HepG2 (cell line): ENCODE measurements around the gene MDP1. TPM values are rescaled to one million over a fixed set of nuclear protein-coding genes. Genes with fewer than 3 reads are reported as not detected.
A peak's percentile ranks its signal among the peaks of the same experiment; 100 is the strongest.

ENCODE experiments used
- ATAC-seq: fragments of 200-7000 bp; cut with Tn5 transposase; 3 replicates; pipeline ENCODE4 v1.9.1; 2020; ENCODE audit warnings: mild to moderate bottlenecking, moderate library complexity
- BruUV-seq: library from RNA; stranded (reverse); fragments of 400-500 nt; replicated peaks from 2 replicates; lab custom pipeline; 2021; lab: Mats Ljungman, UMichigan
- CTCF ChIA-PET: fragments of 300-600 bp; formaldehyde crosslinking; extraction: SDS; loops from one replicate; lab custom pipeline; 2021; ENCODE audit warnings: low total read pairs, inconsistent platforms, low intra/inter-chr PET ratio; lab: Yijun Ruan, JAX
- POLR2A ChIA-PET: fragments of 350-600 bp; sonication (Branson Sonifier 250); formaldehyde crosslinking; loops from one replicate; lab custom pipeline; 2020; ENCODE audit warnings: antibody characterized with exemption, inconsistent platforms; lab: Yijun Ruan, JAX
- DNase-seq: peaks from one replicate; pipeline ENCODE4 v3.0.0-alpha.2; 2015; ENCODE audit warnings: low spot score
- FAIRE-seq: peaks from 3 replicates; lab custom pipeline; 2011; peaks lifted over from hg19 to GRCh38; lab: Jason Lieb, UNC
- H2AFZ ChIP-seq: one replicate; pipeline ENCODE4 v1.6.1; 2011; ENCODE audit warnings: low read length, inconsistent platforms
- H3K27ac ChIP-seq: fragments of 300-600 bp; 3 replicates; pipeline ENCODE4 v1.8.0; 2011; ENCODE audit warnings: mixed run types, mild to moderate bottlenecking, mixed read lengths, low read length, inconsistent platforms; ENCODE audit not compliant: insufficient read depth; ENCODE audit errors: extremely low read length
- H3K27me3 ChIP-seq, 2 experiments: fragments of 200-600 bp in 1 of 2; 2 replicates in 1 of 2; 3 replicates in 1 of 2; pipeline versions ENCODE4 v1.6.0 to v1.8.0; 2011; ENCODE audit warnings: low read length in 2 of 2, mild to moderate bottlenecking in 2 of 2, moderate library complexity in 2 of 2, inconsistent platforms in 1 of 2; ENCODE audit not compliant: insufficient read depth in 2 of 2, control insufficient read depth in 1 of 2
- H3K36me3 ChIP-seq, 2 experiments: fragments of 200-600 bp in 1 of 2; replicated peaks in 1 of 2; 2 replicates in 1 of 2; 3 replicates in 1 of 2; pipeline versions ENCODE4 v1.5.1 to v1.8.0; 2011; ENCODE audit warnings: low read length in 2 of 2, inconsistent platforms in 1 of 2; ENCODE audit not compliant: insufficient read depth in 2 of 2, control insufficient read depth in 1 of 2
- H3K4me1 ChIP-seq: 2 replicates; pipeline ENCODE4 v1.5.1; 2012; ENCODE audit warnings: low read length, inconsistent platforms; ENCODE audit not compliant: insufficient read depth
- H3K4me2 ChIP-seq: 2 replicates; pipeline ENCODE4 v1.6.0; 2011; ENCODE audit warnings: low read depth, low read length, inconsistent platforms
- H3K4me3 ChIP-seq, 3 experiments: fragments of 200-600 bp in 1 of 3; sonication (generic), shearing (Covaris generic) in 1 of 3; replicated peaks in 1 of 3; 2 replicates each; pipeline ENCODE4 v1.5.1; 2011 to 2016; ENCODE audit warnings: low read length in 3 of 3, inconsistent platforms in 2 of 3, low read depth in 2 of 3, mild to moderate bottlenecking in 2 of 3, control low read depth in 1 of 3, mixed read lengths in 1 of 3; ENCODE audit not compliant: insufficient read depth in 1 of 3
- H3K79me2 ChIP-seq: one replicate; pipeline ENCODE4 v1.6.1; 2011; ENCODE audit warnings: low read length, inconsistent platforms; ENCODE audit not compliant: insufficient read depth
- H3K9ac ChIP-seq: 2 replicates; pipeline ENCODE4 v1.6.0; 2011; ENCODE audit warnings: mild to moderate bottlenecking, low read depth, low read length, inconsistent platforms; ENCODE audit not compliant: insufficient read depth
- H3K9me3 ChIP-seq: 2 replicates; pipeline ENCODE4 v1.5.1; 2012; ENCODE audit warnings: mild to moderate bottlenecking, low read length
- H4K20me1 ChIP-seq: 2 replicates; pipeline ENCODE4 v1.6.0; 2011; ENCODE audit warnings: inconsistent platforms, mild to moderate bottlenecking, low read length, moderate library complexity; ENCODE audit not compliant: insufficient read depth
- CCAR2 ChIP-seq: fragments of 200-400 bp; formaldehyde crosslinking; optimal IDR thresholded peaks from 2 replicates; pipeline ENCODE3; 2018; ENCODE audit warnings: low read depth, mild to moderate bottlenecking, low read length, moderate library complexity
- HBP1 ChIP-seq: IDR thresholded peaks from 2 replicates; pipeline ENCODE4 v1.6.1; 2016; ENCODE audit warnings: low read depth, control low read depth
- HMGXB3 ChIP-seq: sonication (generic); formaldehyde crosslinking; IDR thresholded peaks from 2 replicates; pipeline ENCODE4 v1.4.0; 2020; ENCODE audit warnings: missing genetic modification reagents, borderline replicate concordance
- HNF4A ChIP-seq: sonication (generic); formaldehyde crosslinking; IDR thresholded peaks from 2 replicates; pipeline ENCODE4 v1.4.0; 2020; ENCODE audit warnings: missing genetic modification reagents
- HNRNPL ChIP-seq: fragments of 200-400 bp; formaldehyde crosslinking; IDR thresholded peaks from 2 replicates; pipeline ENCODE4 v1.6.1; 2017; ENCODE audit warnings: mild to moderate bottlenecking, low read depth, low read length
- KMT2B ChIP-seq: IDR thresholded peaks from 2 replicates; pipeline ENCODE4 v1.6.1; 2016; ENCODE audit warnings: missing genetic modification reagents, missing compliant biosample characterization
- MIXL1 ChIP-seq: IDR thresholded peaks from 2 replicates; pipeline ENCODE4 v1.6.1; 2016
- MLX ChIP-seq: IDR thresholded peaks from 2 replicates; pipeline ENCODE4 v1.6.1; 2016
- NBN ChIP-seq: fragments of 450-650 bp; conservative IDR thresholded peaks from 2 replicates; pipeline ENCODE4 v1.6.1; 2017
- NR3C1 ChIP-seq: sonication (generic); formaldehyde crosslinking; IDR thresholded peaks from 2 replicates; pipeline ENCODE4 v1.4.0; 2020; ENCODE audit warnings: missing genetic modification reagents
- RAD21 ChIP-seq: fragments of 450-650 bp; formaldehyde crosslinking; IDR thresholded peaks from 2 replicates; pipeline ENCODE4 v1.5.0; 2020; ENCODE audit warnings: mild to moderate bottlenecking
- SP5 ChIP-seq: IDR thresholded peaks from 2 replicates; pipeline ENCODE4 v1.6.1; 2016; ENCODE audit warnings: low read depth, borderline replicate concordance
- STAG1 ChIP-seq: sonication (generic); formaldehyde crosslinking; IDR thresholded peaks from 2 replicates; pipeline ENCODE4 v1.4.0; 2020; ENCODE audit warnings: missing genetic modification reagents
- ZBTB37 ChIP-seq: sonication (generic); formaldehyde crosslinking; IDR thresholded peaks from 2 replicates; pipeline ENCODE4 v1.4.0; 2020; ENCODE audit warnings: mild to moderate bottlenecking, missing genetic modification reagents
- ZNF782 ChIP-seq: sonication (generic); formaldehyde crosslinking; IDR thresholded peaks from 2 replicates; pipeline ENCODE4 v1.4.0; 2020; ENCODE audit warnings: missing genetic modification reagents, mild to moderate bottlenecking, borderline replicate concordance
- whole genome bisulfite sequencing: methylation state at CpG from one replicate; pipeline ENCODE4 v1.1.6; 2017; ENCODE audit warnings: low lambda C conversion rate; 5-methylcytosine and 5-hydroxymethylcytosine counted together
- in situ Hi-C: cut with HindIII; loops from 2 replicates; pipeline ENCODE4 v1.10.0; 2017; ENCODE audit warnings: low pct_unique_long_range_greater_than_20kb; ENCODE audit not compliant: extremely low pct_ligation_motif_present
- intact Hi-C: fragments of 100-400 bp; cut with micrococcal nuclease; formaldehyde crosslinking; loops from one replicate; pipeline ENCODE4 v1.10.0; 2022; ENCODE audit not compliant: unreplicated experiment
- polyA plus RNA-seq, 8 experiments: library from polyadenylated mRNA; depleted of rRNA in 3 of 8; stranded (reverse) in 7 of 8; unstranded in 1 of 8; fragments of >200 nt; fragmentation: Illumina TruSeq in 4 of 8; extraction: Trizol in 4 of 8; gene quantifications; 2 replicates each; pipeline versions ENCODE4 v1.2.1 to v1.2.3, GENCODE V29; 2011 to 2016; ENCODE audit warnings: low read depth in 4 of 8, missing spikeins in 1 of 8, mixed read lengths in 1 of 8; ENCODE audit not compliant: insufficient read depth in 1 of 8
- total RNA-seq, 5 experiments: library from RNA; depleted of rRNA; stranded (reverse); fragments of >200 nt; fragmentation: Illumina TruSeq; extraction: Trizol; gene quantifications; 2 replicates each; pipeline ENCODE4 v1.2.3, GENCODE V29; 2016; ENCODE audit warnings: low read depth in 1 of 5

The MDP1 gene
- total and polyA plus RNA-seq, 2 of the 13 experiments (the other 11 are each of a cell fraction or from before 2014, with no cell fraction given), result 44.1 to 48.7 TPM

- H4K20me1 ChIP-seq, result 0 out of 2 replicates have a peak, but pooled peaks cover 3% of the 10 kb centered on the region
- H3K4me2 ChIP-seq, result peak overlapping the region; percentile 87
- no peak overlapping the region for H2AFZ ChIP-seq
- FAIRE-seq (no peak), ATAC-seq (peak; percentile 91), DNase-seq (peak; percentile 97)
- peak overlapping the region; percentile 91 for H3K27ac ChIP-seq
- peak overlapping the region; percentile 64 to 81 (median 71) for H3K4me3 ChIP-seq
- BruUV-seq, result TSS peak; percentile 64
- H3K9me3 ChIP-seq, result no peaks in the 10 kb centered on the region
- 3% methylated on average over 39 of the region's 39 CpGs for WGBS
- no peaks in the 10 kb centered on the region; a peak in 1 of 5 replicates for H3K27me3 ChIP-seq
- POLR2A ChIA-PET, result interaction anchor here (0.7 to 18.0 kb wide), 60 partner anchors 8 to 1170 kb away, joined by 3 to 850 read pairs (median 8); partner anchors contain the start of genes ACIN1, BCL2L2, C14orf119 and CARMIL3
- CTCF ChIA-PET, result interaction anchor here (0.7 to 5.4 kb wide), 11 partner anchors 10 to 189 kb away, joined by 3 to 217 read pairs (median 5); partner anchors contain the start of genes CIDEB, DHRS1, MDP1 and NOP9
- H3K9ac ChIP-seq, result peak overlapping the region; percentile 77
- peaks cover 47% of the 10 kb centered on the region for H3K4me1 ChIP-seq
- intact Hi-C loops (loop anchor here (1.0 to 2.0 kb wide), 6 partner anchors 26 to 228 kb away; partner anchors contain the start of genes IPO4 and MDP1), in situ Hi-C loops (loop anchor here (5.0 to 10.0 kb wide), 2 partner anchors 55 to 193 kb away; partner anchors contain the start of genes DHRS1 and NOP9)
- peaks cover 30 to 42% of the 10 kb centered on the region in 2 experiments for H3K36me3 ChIP-seq
- peaks cover 11% of the 10 kb centered on the region for H3K79me2 ChIP-seq
- TF ChIP-seq NR3C1 (CRISPR knock-in tag) (peak; percentile 62; the same call in 1 of the 2 replicates), HNF4A (CRISPR knock-in tag) (peak; percentile 7; the same call in 1 of the 2 replicates), ZNF782 (CRISPR knock-in tag) (0 out of 2 replicates have a peak, but pooled peaks have one; percentile 51), STAG1 (CRISPR knock-in tag) (no peak), SP5 (CRISPR knock-in tag) (peak; percentile 58; the same call in 1 of the 2 replicates), MIXL1 (CRISPR knock-in tag) (no peak; the same call in 1 of the 2 replicates), KMT2B (CRISPR knock-in tag) (no peak), HNRNPL (0 out of 2 replicates have a peak, but pooled peaks have one; percentile 87), HMGXB3 (CRISPR knock-in tag) (peak; percentile 70; the same call in 1 of the 2 replicates), ZBTB37 (0 out of 2 replicates have a peak, but pooled peaks have one; percentile 19), MLX (CRISPR knock-in tag) (peak; percentile 10; the same call in 1 of the 2 replicates), NBN (no peak), CCAR2 (peak; percentile 27), HBP1 (CRISPR knock-in tag) (no peak), RAD21 (0 out of 2 replicates have a peak, but pooled peaks have one; percentile 30)
Observed at GRCh38 chr14:24241829-24242443, 26.1 kb upstream of the MDP1 start.
